ENCODE data around the gene PHRF1.

DNA sequence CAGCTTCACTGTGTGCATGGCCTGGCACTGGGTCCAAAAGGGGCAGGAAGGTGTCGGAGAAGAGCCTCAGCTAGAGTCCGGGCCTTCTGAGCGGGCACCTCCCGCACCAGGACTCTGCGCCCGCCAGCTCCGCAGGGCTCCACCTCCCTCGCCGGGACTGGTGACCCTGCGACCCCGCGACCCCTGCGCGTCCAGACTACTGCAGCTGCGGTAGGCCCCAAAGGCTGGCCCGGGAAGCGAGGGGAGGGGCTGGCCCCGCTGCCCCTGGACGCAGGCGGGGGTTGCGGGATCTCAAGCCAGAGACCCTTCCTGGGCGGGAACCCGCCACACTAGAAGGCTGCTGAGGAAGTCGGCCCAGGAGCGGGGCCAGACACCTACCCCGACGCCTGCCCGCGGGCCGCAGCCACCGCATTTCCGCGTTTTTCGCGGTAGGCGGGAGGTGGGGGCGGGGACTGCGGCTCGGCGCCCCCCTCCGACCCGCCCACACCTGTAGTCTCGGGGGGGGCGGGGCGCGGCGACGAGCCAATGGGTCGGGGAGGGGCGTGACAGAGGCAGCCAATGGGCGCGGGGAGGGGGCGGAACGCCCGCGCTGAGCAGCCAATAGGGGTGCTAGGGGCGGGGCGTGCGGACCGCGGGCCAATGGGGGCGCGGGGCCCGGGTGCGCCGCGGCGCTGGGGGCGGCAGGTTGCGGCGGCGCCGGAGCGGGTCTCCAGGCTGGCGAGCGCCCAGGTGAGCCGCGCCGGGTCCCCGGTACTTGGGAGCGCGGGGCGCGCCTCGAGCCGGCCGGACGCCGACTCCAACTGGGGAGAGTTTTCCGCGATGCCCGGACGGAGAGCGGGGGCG lies 15.7 kb upstream of the PHRF1 start, which contains the start of the genes LMNTD2 and RASSF7:
- TF ChIP-seq EZH2 (optimal IDR thresholded peaks at IDR 0.05; ENCODE audit: low read depth, low read length), result no peak
- TF ChIP-seq, protein P1, sequence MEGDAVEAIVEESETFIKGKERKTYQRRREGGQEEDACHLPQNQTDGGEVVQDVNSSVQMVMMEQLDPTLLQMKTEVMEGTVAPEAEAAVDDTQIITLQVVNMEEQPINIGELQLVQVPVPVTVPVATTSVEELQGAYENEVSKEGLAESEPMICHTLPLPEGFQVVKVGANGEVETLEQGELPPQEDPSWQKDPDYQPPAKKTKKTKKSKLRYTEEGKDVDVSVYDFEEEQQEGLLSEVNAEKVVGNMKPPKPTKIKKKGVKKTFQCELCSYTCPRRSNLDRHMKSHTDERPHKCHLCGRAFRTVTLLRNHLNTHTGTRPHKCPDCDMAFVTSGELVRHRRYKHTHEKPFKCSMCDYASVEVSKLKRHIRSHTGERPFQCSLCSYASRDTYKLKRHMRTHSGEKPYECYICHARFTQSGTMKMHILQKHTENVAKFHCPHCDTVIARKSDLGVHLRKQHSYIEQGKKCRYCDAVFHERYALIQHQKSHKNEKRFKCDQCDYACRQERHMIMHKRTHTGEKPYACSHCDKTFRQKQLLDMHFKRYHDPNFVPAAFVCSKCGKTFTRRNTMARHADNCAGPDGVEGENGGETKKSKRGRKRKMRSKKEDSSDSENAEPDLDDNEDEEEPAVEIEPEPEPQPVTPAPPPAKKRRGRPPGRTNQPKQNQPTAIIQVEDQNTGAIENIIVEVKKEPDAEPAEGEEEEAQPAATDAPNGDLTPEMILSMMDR (IDR thresholded peaks at IDR 0.05; ENCODE audit: low read length), result no peak
